Prostate gland (tissue), 2 donors: Measurements from ENCODE around the gene TMEM44.

Source experiments
- CTCF ChIP-seq, 4 experiments: fragments of 200-600 bp in 2 of 4; fragments of 450-650 bp in 2 of 4; sonication (generic) in 2 of 4; IDR thresholded peaks; 1 replicate in 3 of 4; 2 replicates in 1 of 4; pipeline ENCODE4 v1.5.1; 2016 to 2019; ENCODE audit warnings: antibody characterized with exemption in 4 of 4, mild to moderate bottlenecking in 2 of 4, moderate library complexity in 2 of 4
- POLR2A ChIP-seq: fragments of 450-650 bp; IDR thresholded peaks from one replicate; pipeline ENCODE4 v1.6.1; 2016; ENCODE audit warnings: antibody characterized with exemption, mild to moderate bottlenecking

- no peak for TF ChIP-seq CTCF (IDR thresholded peaks at IDR 0.05)
- TF ChIP-seq POLR2A, result no peak
Measured at GRCh38 chr3:194548346-194549321, 84.6 kb downstream of the TMEM44 start.
